H1 (cell line): Measurements from ENCODE around the gene MLF2. TPM values are rescaled to one million over a fixed set of nuclear protein-coding genes. Genes with fewer than 3 reads are reported as not detected.

Experiments
- BCL11A ChIP-seq, 2 experiments: IDR thresholded peaks; one replicate each; pipeline ENCODE4 v1.6.1; 2011; ENCODE audit warnings: low read depth in 2 of 2, low read length in 2 of 2, mild to moderate bottlenecking in 2 of 2
- polyA plus RNA-seq, 7 experiments: library from polyadenylated mRNA; depleted of rRNA in 3 of 7; stranded (reverse) in 5 of 7; unstranded in 2 of 7; fragments of >200 nt in 5 of 7; fragments of 200-250 nt in 2 of 7; gene quantifications; 1 replicate in 5 of 7; 2 replicates in 1 of 7; 4 replicates in 1 of 7; pipeline versions ENCODE4 v1.2.1 to v1.2.3, GENCODE V29; 2011 to 2013; ENCODE audit warnings: missing spikeins in 2 of 7, mixed read lengths in 2 of 7
- total RNA-seq: library from RNA; stranded (reverse); fragmentation: NEBNext Ultra II Directional; extraction: Animal tissue kit (Norgen Biotek cat#: 25700); gene quantifications from 2 replicates; pipeline ENCODE4 v1.2.1, GENCODE V29; 2021

The MLF2 gene
- total and polyA plus RNA-seq, 2 of the 8 experiments (the other 6 are each of a cell fraction or from before 2014, with no cell fraction given) = 229 to 401 TPM

GRCh38 chr12:6748761-6749160, 4.2 kb downstream of the MLF2 start (continued):
- TF ChIP-seq BCL11A (IDR thresholded peaks at IDR 0.05; ENCODE audit: low read depth in 2 of 2, low read length in 2 of 2) = no peak
